Vagina (tissue), 2 donors: Measurements from ENCODE around the gene UNC119. TPM values are rescaled to one million over a fixed set of nuclear protein-coding genes. Genes with fewer than 3 reads are reported as not detected.
"Not testable (repeated sequence)": the region's sequence is repeated elsewhere in the genome, so short reads cannot be mapped to it uniquely, and the experiment has no call there.

Experiments
- DNase-seq, 2 donors: peaks; one replicate each; pipeline ENCODE4 v3.0.0-alpha.2; 2017; ENCODE audit errors: extremely low spot score in 2 of 2
- H3K27ac ChIP-seq: fragments of 200-600 bp; sonication (generic); one replicate; pipeline ENCODE4 v1.5.1; 2019
- H3K27me3 ChIP-seq: fragments of 200-600 bp; sonication (generic); one replicate; pipeline ENCODE4 v1.5.1; 2019
- H3K36me3 ChIP-seq, 2 donors: fragments of 200-600 bp; sonication (generic); one replicate each; pipeline ENCODE4 v1.5.1; 2017 to 2019
- H3K4me1 ChIP-seq: fragments of 200-600 bp; sonication (generic); one replicate; pipeline ENCODE4 v1.5.1; 2019
- H3K4me3 ChIP-seq, 2 donors: fragments of 200-600 bp; sonication (generic); 1 replicate in 1 of 2; 2 replicates in 1 of 2; pipeline ENCODE4 v1.5.1; 2016 to 2019
- H3K9me3 ChIP-seq: fragments of 200-600 bp; sonication (generic); one replicate; pipeline ENCODE4 v1.5.1; 2019
- CTCF ChIP-seq, 3 experiments: fragments of 450-650 bp in 2 of 3; fragments of 200-600 bp in 1 of 3; sonication (generic) in 1 of 3; IDR thresholded peaks; one replicate each; pipeline ENCODE4 v1.5.1; 2017 to 2019; ENCODE audit warnings: antibody characterized with exemption in 3 of 3, mild to moderate bottlenecking in 2 of 3, moderate library complexity in 2 of 3
- POLR2A ChIP-seq, 2 donors: fragments of 450-650 bp; IDR thresholded peaks; one replicate each; pipeline ENCODE4 v1.6.1; 2017; ENCODE audit warnings: antibody characterized with exemption in 2 of 2, mild to moderate bottlenecking in 2 of 2, moderate library complexity in 2 of 2
- POLR2AphosphoS5 ChIP-seq, 2 donors: sonication (generic); formaldehyde crosslinking; IDR thresholded peaks; one replicate each; pipeline ENCODE4 v1.9.0; 2017; ENCODE audit warnings: antibody characterized with exemption in 2 of 2, mild to moderate bottlenecking in 2 of 2, low read depth in 1 of 2; ENCODE audit not compliant: insufficient read depth in 1 of 2
- intact Hi-C: fragments of 100-400 bp; cut with DNase I; formaldehyde crosslinking; loops from one replicate; pipeline ENCODE4 v1.15.1; 2023
- total RNA-seq: library from RNA; depleted of rRNA; stranded (reverse); fragments of >200 nt; gene quantifications from one replicate; pipeline ENCODE4 v1.2.3, GENCODE V29; 2016

UNC119 gene
- total RNA-seq, 1 donor from 2014 or later: 38.1 TPM

GRCh38 chr17:28576758-28577465 lies 24.5 kb upstream of the UNC119 start, which contains the start of gene ALDOC:
Gene ALDOC (minus strand): TSS chr17:28576895. CDS start chr17:28575532, 1,363 bp downstream.
- H3K27me3 ChIP-seq: no peaks in the 10 kb centered on the region
- H3K4me3 ChIP-seq: peak within 1 kb of the TSS; percentile 17 to 29
- no peaks in the 10 kb centered on the region for H3K9me3 ChIP-seq
- no peaks in the 10 kb centered on the region for H3K36me3 ChIP-seq
- TF ChIP-seq POLR2A (IDR thresholded peaks at IDR 0.05) (peak; percentile 68 to 94), CTCF (IDR thresholded peaks at IDR 0.05) (no peak), POLR2AphosphoS5 (IDR thresholded peaks at IDR 0.05; ENCODE audit: insufficient read depth in 1 of 2, low read depth in 1 of 2) (peak; percentile 83 to 99)
- H3K4me1 ChIP-seq: peaks cover 19% of the 10 kb centered on the region
- no peak for DNase-seq
- intact Hi-C loops: no loop called here
- H3K27ac ChIP-seq: peak within 1 kb of the TSS; percentile 28

- H3K4me3 ChIP-seq, H3K27me3 ChIP-seq, H3K9me3 ChIP-seq, intact Hi-C loops, DNase-seq, H3K27ac ChIP-seq, H3K36me3 ChIP-seq: not testable (repeated sequence)
- peaks cover 21% of the 10 kb centered on the region for H3K4me1 ChIP-seq
These were observed 23.6 kb upstream of the UNC119 start for GRCh38 chr17:28576016-28576415.

GRCh38 chr17:28575126-28575795 lies 22.8 kb upstream of the UNC119 start:
- TF ChIP-seq POLR2A (IDR thresholded peaks at IDR 0.05) (no peak), CTCF (IDR thresholded peaks at IDR 0.05) (no peak), POLR2AphosphoS5 (IDR thresholded peaks at IDR 0.05; ENCODE audit: insufficient read depth in 1 of 2, low read depth in 1 of 2) (no peak)
- intact Hi-C loops: no loop called here
- Histone ChIP-seq H3K4me1 (peaks cover 27% of the 10 kb centered on the region), H3K27me3 (no peaks in the 10 kb centered on the region), H3K9me3 (no peaks in the 10 kb centered on the region), H3K4me3 (no peak overlapping the region), H3K27ac (no peak overlapping the region), H3K36me3 (no peaks in the 10 kb centered on the region)
- DNase-seq: no peak

GRCh38 chr17:28574526-28574925 lies 22.1 kb upstream of the UNC119 start:
- peaks cover 33% of the 10 kb centered on the region for H3K4me1 ChIP-seq
- TF ChIP-seq POLR2A (IDR thresholded peaks at IDR 0.05): no peak
- no peak for TF ChIP-seq CTCF (IDR thresholded peaks at IDR 0.05)
- no peak for TF ChIP-seq POLR2AphosphoS5 (IDR thresholded peaks at IDR 0.05; ENCODE audit: insufficient read depth in 1 of 2, low read depth in 1 of 2)
- no peaks in the 10 kb centered on the region for H3K36me3 ChIP-seq
- no peaks in the 10 kb centered on the region for H3K27me3 ChIP-seq
- DNase-seq: no peak
- intact Hi-C loops: no loop called here
- H3K27ac ChIP-seq: no peak overlapping the region
- no peaks in the 10 kb centered on the region for H3K9me3 ChIP-seq
- H3K4me3 ChIP-seq: no peak overlapping the region

GRCh38 chr17:28573966-28574480 lies 21.6 kb upstream of the UNC119 start:
- H3K36me3 ChIP-seq: no peaks in the 10 kb centered on the region
- H3K4me1 ChIP-seq: peaks cover 33% of the 10 kb centered on the region

More at GRCh38 chr17:28573966-28574480, 21.6 kb upstream of the UNC119 start:
- intact Hi-C loops: no loop called here
- H3K9me3 ChIP-seq: no peaks in the 10 kb centered on the region
- no peak for DNase-seq
- no peaks in the 10 kb centered on the region for H3K27me3 ChIP-seq
- TF ChIP-seq POLR2A (IDR thresholded peaks at IDR 0.05) (no peak), POLR2AphosphoS5 (IDR thresholded peaks at IDR 0.05; ENCODE audit: insufficient read depth in 1 of 2, low read depth in 1 of 2) (no peak), CTCF (IDR thresholded peaks at IDR 0.05) (no peak)
- no peak overlapping the region for H3K27ac ChIP-seq
- H3K4me3 ChIP-seq: no peak overlapping the region
